Brain microvascular endothelial cell (primary cell): Measurements from ENCODE around the gene COL20A1.

Source experiments
- DNase-seq: peaks from one replicate; pipeline ENCODE4 v3.0.0-alpha.2; 2020
- H3K27ac ChIP-seq: fragments of 250-450 bp; sonication (Bioruptor Pico); 2 replicates; pipeline ENCODE4 v1.5.1; 2020; ENCODE audit warnings: mild to moderate bottlenecking, moderate library complexity
- H3K27me3 ChIP-seq: fragments of 250-450 bp; sonication (Bioruptor Pico); replicated peaks from 2 replicates; pipeline ENCODE4 v1.5.1; 2020; ENCODE audit warnings: mild to moderate bottlenecking
- H3K36me3 ChIP-seq: fragments of 250-450 bp; sonication (Bioruptor Pico); replicated peaks from 2 replicates; pipeline ENCODE4 v1.5.1; 2020; ENCODE audit warnings: mild to moderate bottlenecking
- H3K4me3 ChIP-seq: 2 replicates; pipeline ENCODE4 v1.5.1; 2011; ENCODE audit warnings: low read depth, mild to moderate bottlenecking, control low read depth, low read length, moderate library complexity
- CTCF ChIP-seq: IDR thresholded peaks from 2 replicates; pipeline ENCODE4 v1.5.1; 2011; ENCODE audit warnings: low read depth, mild to moderate bottlenecking, moderate library complexity, low read length, control low read depth, inconsistent platforms; ENCODE audit errors: missing control alignments
- in situ Hi-C: cut with HindIII; loops from 2 replicates; pipeline ENCODE4 v1.10.0; 2017; ENCODE audit warnings: low sequenced_read_pairs, low pct_ligation_motif_present

COL20A1 gene

GRCh38 chr20:63295422-63295821, 2.4 kb downstream of the COL20A1 start:
- H3K36me3 ChIP-seq: no peaks in the 10 kb centered on the region
- peak; percentile 24 for TF ChIP-seq CTCF
- DNase-seq: no peak
- H3K4me3 ChIP-seq: no peak overlapping the region
- in situ Hi-C loops: no loop called here
- no peak overlapping the region for H3K27ac ChIP-seq
- peaks cover 22% of the 10 kb centered on the region for H3K27me3 ChIP-seq

GRCh38 chr20:63295846-63296245, 2.9 kb downstream of the COL20A1 start:
- H3K36me3 ChIP-seq: no peaks in the 10 kb centered on the region
- no peak for TF ChIP-seq CTCF
- H3K27me3 ChIP-seq: peaks cover 22% of the 10 kb centered on the region
- no peak for DNase-seq
- no peak overlapping the region for H3K27ac ChIP-seq
- in situ Hi-C loops: no loop called here
- H3K4me3 ChIP-seq: no peak overlapping the region

GRCh38 chr20:63296531-63297299, 3.7 kb downstream of the COL20A1 start:
- Histone ChIP-seq H3K27me3 (peaks cover 22% of the 10 kb centered on the region), H3K27ac (no peak overlapping the region), H3K36me3 (no peaks in the 10 kb centered on the region), H3K4me3 (no peak overlapping the region)
- DNase-seq: no peak
- TF ChIP-seq CTCF: no peak
- in situ Hi-C loops: no loop called here

- Histone ChIP-seq H3K36me3 (no peaks in the 10 kb centered on the region), H3K4me3 (no peak overlapping the region), H3K27me3 (peaks cover 22% of the 10 kb centered on the region), H3K27ac (no peak overlapping the region)
- DNase-seq: no peak
- in situ Hi-C loops: no loop called here
- no peak for TF ChIP-seq CTCF
Measured at GRCh38 chr20:63297371-63297781, 4.4 kb downstream of the COL20A1 start.

GRCh38 chr20:63297796-63298572, 5.0 kb downstream of the COL20A1 start:
- Histone ChIP-seq H3K4me3 (no peak overlapping the region), H3K27ac (no peak overlapping the region), H3K27me3 (peaks cover 22% of the 10 kb centered on the region), H3K36me3 (no peaks in the 10 kb centered on the region)
- DNase-seq: no peak
- in situ Hi-C loops: no loop called here
- no peak for TF ChIP-seq CTCF
